IMR-90 (cell line): ENCODE measurements around the gene SLC4A3. TPM values are rescaled to one million over a fixed set of nuclear protein-coding genes. Genes with fewer than 3 reads are reported as not detected.

Experiments used
- ATAC-seq: fragments of 200-7000 bp; cut with Tn5 transposase; 2 replicates; pipeline ENCODE4 v1.9.1; 2020; ENCODE audit warnings: low read depth, mild to moderate bottlenecking, moderate library complexity
- BruUV-seq: library from RNA; stranded (reverse); fragments of 400-500 nt; replicated peaks from 2 replicates; lab custom pipeline; 2021; lab: Mats Ljungman, UMichigan
- CTCF ChIA-PET: fragments of 300-600 bp; formaldehyde crosslinking; extraction: SDS; loops from one replicate; lab custom pipeline; 2021; ENCODE audit warnings: antibody characterized with exemption; lab: Yijun Ruan, JAX
- POLR2A ChIA-PET: fragments of 300-600 bp; sonication (Branson Sonifier 250); formaldehyde crosslinking; loops from one replicate; lab custom pipeline; 2022; ENCODE audit warnings: antibody characterized with exemption; ENCODE audit not compliant: unreplicated experiment; lab: Charles Lee
- DNase-seq: peaks from one replicate; pipeline ENCODE4 v3.0.0; 2013
- H2AFZ ChIP-seq: replicated peaks from 2 replicates; pipeline ENCODE3; 2013; ENCODE audit warnings: low read length, mild to moderate bottlenecking; ENCODE audit not compliant: poor library complexity
- H2AK5ac ChIP-seq: 2 replicates; pipeline ENCODE4 v1.6.1; 2013; ENCODE audit warnings: low read depth, low read length, inconsistent platforms
- H2AK9ac ChIP-seq: replicated peaks from 2 replicates; pipeline ENCODE3; 2013; ENCODE audit warnings: mild to moderate bottlenecking, low read depth, low read length, moderate library complexity; ENCODE audit not compliant: poor library complexity
- H2BK120ac ChIP-seq: 2 replicates; pipeline ENCODE4 v1.6.1; 2013; ENCODE audit warnings: low read depth, low read length, inconsistent platforms
- H2BK15ac ChIP-seq: 3 replicates; pipeline ENCODE4 v1.6.1; 2013; ENCODE audit warnings: low read depth, low read length, inconsistent platforms
- H2BK20ac ChIP-seq: 2 replicates; pipeline ENCODE4 v1.6.1; 2013; ENCODE audit warnings: low read depth, mild to moderate bottlenecking, inconsistent platforms, low read length, moderate library complexity
- H2BK5ac ChIP-seq: 2 replicates; pipeline ENCODE4 v1.6.1; 2013; ENCODE audit warnings: mild to moderate bottlenecking, low read depth, low read length, inconsistent platforms; ENCODE audit not compliant: poor library complexity, severe bottlenecking
- H3K14ac ChIP-seq: replicated peaks from 2 replicates; pipeline ENCODE4 v1.6.1; 2013; ENCODE audit warnings: low read depth, low read length, inconsistent platforms
- H3K18ac ChIP-seq: 2 replicates; pipeline ENCODE4 v1.6.1; 2013; ENCODE audit warnings: low read depth, low read length, control low read depth
- H3K23ac ChIP-seq: 2 replicates; pipeline ENCODE4 v1.6.1; 2013; ENCODE audit warnings: low read depth, low read length, inconsistent platforms
- H3K27ac ChIP-seq: 2 replicates; pipeline ENCODE4 v1.5.1; 2013; ENCODE audit warnings: mild to moderate bottlenecking, control low read depth, low read length; ENCODE audit not compliant: insufficient read depth
- H3K27me3 ChIP-seq: 2 replicates; pipeline ENCODE4 v1.6.1; 2013; ENCODE audit warnings: low read length; ENCODE audit not compliant: control insufficient read depth, insufficient read depth
- H3K36me3 ChIP-seq: 2 replicates; pipeline ENCODE4 v1.6.1; 2013; ENCODE audit warnings: low read length, mixed read lengths; ENCODE audit not compliant: control insufficient read depth, insufficient read depth
- H3K4ac ChIP-seq: 2 replicates; pipeline ENCODE4 v1.6.1; 2013; ENCODE audit warnings: low read depth, low read length, inconsistent platforms
- H3K4me1 ChIP-seq: 2 replicates; pipeline ENCODE4 v1.6.1; 2013; ENCODE audit warnings: low read length, mixed read lengths; ENCODE audit not compliant: control insufficient read depth, insufficient read depth
- H3K4me2 ChIP-seq: 2 replicates; pipeline ENCODE4 v1.6.1; 2013; ENCODE audit warnings: low read depth, mild to moderate bottlenecking, control low read depth, low read length, moderate library complexity
- H3K4me3 ChIP-seq: 2 replicates; pipeline ENCODE4 v1.5.1; 2013; ENCODE audit warnings: low read depth, mild to moderate bottlenecking, control low read depth, low read length, moderate library complexity; ENCODE audit not compliant: insufficient read depth
- H3K56ac ChIP-seq: 2 replicates; pipeline ENCODE4 v1.6.1; 2013; ENCODE audit warnings: low read length, inconsistent platforms; ENCODE audit not compliant: insufficient read depth; ENCODE audit errors: extremely low read depth
- H3K79me1 ChIP-seq, 2 experiments: 2 replicates each; pipeline ENCODE4 v1.6.1; 2013; ENCODE audit warnings: low read length in 2 of 2, inconsistent platforms in 1 of 2, low read depth in 1 of 2
- H3K9ac ChIP-seq: 2 replicates; pipeline ENCODE4 v1.6.1; 2013; ENCODE audit warnings: low read depth, low read length, control low read depth
- H3K9me1 ChIP-seq: 2 replicates; pipeline ENCODE4 v1.6.1; 2013; ENCODE audit warnings: low read length, inconsistent platforms; ENCODE audit not compliant: insufficient read depth
- H3K9me3 ChIP-seq: 2 replicates; pipeline ENCODE4 v1.6.1; 2013; ENCODE audit warnings: low read length; ENCODE audit not compliant: control insufficient read depth, insufficient read depth
- H4K20me1 ChIP-seq: 2 replicates; pipeline ENCODE4 v1.6.1; 2013; ENCODE audit warnings: low read length, inconsistent platforms; ENCODE audit not compliant: insufficient read depth
- H4K5ac ChIP-seq: 2 replicates; pipeline ENCODE4 v1.6.1; 2013; ENCODE audit warnings: mild to moderate bottlenecking, low read depth, low read length, control low read depth
- H4K8ac ChIP-seq, 2 experiments: 2 replicates each; pipeline ENCODE4 v1.6.1; 2013; ENCODE audit warnings: low read depth in 2 of 2, low read length in 2 of 2, control low read depth in 1 of 2, inconsistent platforms in 1 of 2
- H4K91ac ChIP-seq: 2 replicates; pipeline ENCODE4 v1.6.1; 2013; ENCODE audit warnings: low read depth, low read length, inconsistent platforms; ENCODE audit not compliant: insufficient read depth
- BHLHE40 ChIP-seq: fragments of 150-350 bp; IDR thresholded peaks from 2 replicates; pipeline ENCODE4 v1.6.1; 2016; ENCODE audit warnings: mild to moderate bottlenecking, low read depth, low read length
- CEBPB ChIP-seq: IDR thresholded peaks from 2 replicates; pipeline ENCODE4 v1.6.1; 2012; ENCODE audit warnings: low read depth, low read length, improper control_type of control experiment
- CHD1 ChIP-seq: IDR thresholded peaks from 2 replicates; pipeline ENCODE4 v1.6.1; 2012; ENCODE audit warnings: low read depth, low read length, improper control_type of control experiment
- CTCF ChIP-seq: conservative IDR thresholded peaks from 2 replicates; pipeline ENCODE4 v1.5.1; 2012; ENCODE audit warnings: mild to moderate bottlenecking, low read depth, low read length, improper control_type of control experiment
- ELK1 ChIP-seq: fragments of 150-350 bp; IDR thresholded peaks from 2 replicates; pipeline ENCODE4 v1.6.1; 2016; ENCODE audit warnings: low read depth, mild to moderate bottlenecking, low read length, moderate library complexity, borderline replicate concordance
- FOS ChIP-seq: fragments of 150-350 bp; IDR thresholded peaks from 2 replicates; pipeline ENCODE4 v1.6.1; 2016; ENCODE audit warnings: low read depth, low read length
- MAZ ChIP-seq: IDR thresholded peaks from 2 replicates; pipeline ENCODE4 v1.6.1; 2012; ENCODE audit warnings: low read depth, mild to moderate bottlenecking, low read length, improper control_type of control experiment, moderate library complexity, borderline replicate concordance
- POLR2A ChIP-seq: IDR thresholded peaks from 2 replicates; pipeline ENCODE4 v1.6.1; 2012; ENCODE audit warnings: mild to moderate bottlenecking, low read depth, low read length
- RAD21 ChIP-seq: IDR thresholded peaks from 2 replicates; pipeline ENCODE4 v1.6.1; 2012; ENCODE audit warnings: low read length, improper control_type of control experiment
- RCOR1 ChIP-seq: IDR thresholded peaks from 2 replicates; pipeline ENCODE4 v1.6.1; 2012; ENCODE audit warnings: mild to moderate bottlenecking, low read length, improper control_type of control experiment; ENCODE audit not compliant: insufficient replicate concordance
- RFX5 ChIP-seq: IDR thresholded peaks from 2 replicates; pipeline ENCODE4 v1.8.0; 2012; ENCODE audit warnings: low read depth, mild to moderate bottlenecking, low read length, moderate library complexity
- SMC3 ChIP-seq: fragments of 150-350 bp; IDR thresholded peaks from 2 replicates; pipeline ENCODE4 v1.6.1; 2016; ENCODE audit warnings: low read depth, mild to moderate bottlenecking, antibody characterized with exemption, low read length, moderate library complexity
- WGBS, 2 experiments: methylation state at CpG; one replicate each; pipeline versions ENCODE4 v1.1.5 to v1.1.7; 2013; ENCODE audit warnings: missing lambda C conversion rate in 2 of 2; ENCODE audit not compliant: insufficient read length in 1 of 2; ENCODE audit errors: extremely low coverage in 2 of 2; 5-methylcytosine and 5-hydroxymethylcytosine counted together
- dilution Hi-C: fragments of 300-500 bp; cut with HindIII; formaldehyde crosslinking; loops from one replicate; pipeline ENCODE4 v1.14.3; 2018; ENCODE audit warnings: low sequenced_read_pairs; ENCODE audit not compliant: unreplicated experiment
- in situ Hi-C: fragments of 300-500 bp; cut with MboI; formaldehyde crosslinking; loops from 3 replicates; pipeline ENCODE4 v1.14.3; 2019; ENCODE audit warnings: low sequenced_read_pairs, inconsistent platforms, mixed read lengths
- intact Hi-C: fragments of 100-400 bp; cut with micrococcal nuclease; formaldehyde crosslinking; loops from 2 replicates; pipeline ENCODE4 v1.10.0; 2022
- polyA plus RNA-seq, 3 experiments: library from polyadenylated mRNA; depleted of rRNA; stranded (reverse); fragments of >200 nt; gene quantifications; 2 replicates each; pipeline ENCODE4 v1.2.3, GENCODE V29; 2012; ENCODE audit warnings: low replicate concordance in 1 of 3
- total RNA-seq: library from RNA; depleted of rRNA; stranded (reverse); fragments of >200 nt; gene quantifications from 2 replicates; pipeline ENCODE4 v1.2.3, GENCODE V29; 2012

The SLC4A3 gene
- total and polyA plus RNA-seq, 2 of the 4 experiments (the other 2 are of a cell fraction), result 0.90 to 6.1 TPM

- H4K91ac ChIP-seq, result no peak overlapping the region
- no CpG with 5 or more reads among the region's 3 CpGs for WGBS, 2 experiments
- CTCF ChIA-PET, result no interaction called here
Measured at GRCh38 chr2:219618733-219619122, 8.7 kb upstream of the SLC4A3 start.

More at GRCh38 chr2:219618733-219619122, 8.7 kb upstream of the SLC4A3 start:
- Histone ChIP-seq H3K4me2 (no peak overlapping the region), H3K36me3 (peaks cover 19% of the 10 kb centered on the region; the same call in 1 of the 2 replicates), H4K5ac (no peak overlapping the region), H3K9me3 (no peaks in the 10 kb centered on the region), H2AK5ac (no peak overlapping the region), H3K9ac (no peak overlapping the region), H3K23ac (no peak overlapping the region), H3K4me3 (no peak overlapping the region), H2BK15ac (no peak overlapping the region), H3K14ac (no peak overlapping the region), H3K18ac (no peak overlapping the region), H2BK120ac (no peak overlapping the region), H3K4me1 (no peaks in the 10 kb centered on the region), H3K79me1 (no peaks in the 10 kb centered on the region), H2BK20ac (no peak overlapping the region), H3K56ac (no peak overlapping the region), H2BK5ac (no peak overlapping the region), H3K4ac (no peak overlapping the region), H2AFZ (peak overlapping the region; percentile 53), H4K8ac (no peak overlapping the region), H4K20me1 (no peaks in the 10 kb centered on the region), H3K27ac (no peak overlapping the region), H3K9me1 (no peaks in the 10 kb centered on the region), H3K27me3 (peaks cover 16% of the 10 kb centered on the region), H2AK9ac (no peak overlapping the region)
- dilution Hi-C loops, result no loop called here
- in situ Hi-C loops, result no loop called here
- ATAC-seq (no peak), DNase-seq (no peak)
- POLR2A ChIA-PET, result no interaction called here
- no TSS peak for BruUV-seq
- TF ChIP-seq CHD1, result no peak
- no peak for TF ChIP-seq RAD21
- no peak for TF ChIP-seq MAZ
- no peak for TF ChIP-seq CEBPB
- TF ChIP-seq POLR2A, result no peak
- no peak for TF ChIP-seq RFX5
- no peak for TF ChIP-seq BHLHE40
- no peak for TF ChIP-seq ELK1
- TF ChIP-seq SMC3, result no peak
- no peak for TF ChIP-seq CTCF
- no peak for TF ChIP-seq RCOR1
- no peak for TF ChIP-seq FOS
- intact Hi-C loops, result no loop called here
